Activated naive CD8-positive, alpha-beta T cell treated with anti-CD3 and anti-CD28 coated beads for 36 hours (primary cell): ENCODE data around the gene CELA2B. TPM values are rescaled to one million over a fixed set of nuclear protein-coding genes. Genes with fewer than 3 reads are reported as not detected.
A peak's percentile ranks its signal among the peaks of the same experiment; 100 is the strongest.
"Not testable (repeated sequence)": the region's sequence is repeated elsewhere in the genome, so short reads cannot be mapped to it uniquely, and the experiment has no call there.

ENCODE experiments used
- DNase-seq: peaks from one replicate; pipeline ENCODE4 v3.0.0; 2021
- H3K27ac Mint-ChIP-seq: one replicate; pipeline ENCODE4 v1.8.0; 2022; ENCODE audit warnings: mild to moderate bottlenecking, moderate library complexity, mixed read lengths
- H3K27me3 Mint-ChIP-seq: one replicate; pipeline ENCODE4 v1.8.0; 2022; ENCODE audit warnings: mild to moderate bottlenecking, mixed read lengths
- H3K36me3 Mint-ChIP-seq: one replicate; pipeline ENCODE4 v1.8.0; 2021; ENCODE audit warnings: mild to moderate bottlenecking, mixed read lengths
- H3K4me1 Mint-ChIP-seq: one replicate; pipeline ENCODE4 v1.8.0; 2021; ENCODE audit warnings: mixed read lengths
- H3K4me3 Mint-ChIP-seq: one replicate; pipeline ENCODE4 v1.8.0; 2022; ENCODE audit warnings: mild to moderate bottlenecking, moderate library complexity, mixed read lengths
- H3K9me3 Mint-ChIP-seq: one replicate; pipeline ENCODE4 v1.8.0; 2022; ENCODE audit warnings: mixed read lengths
- total RNA-seq, 2 experiments: library from RNA; stranded (reverse); gene quantifications; one replicate each; pipeline ENCODE4 v1.2.3, GENCODE V29; 2021

Gene CELA2B
- total RNA-seq, 2 experiments from 2014 or later = not detected

DNA sequence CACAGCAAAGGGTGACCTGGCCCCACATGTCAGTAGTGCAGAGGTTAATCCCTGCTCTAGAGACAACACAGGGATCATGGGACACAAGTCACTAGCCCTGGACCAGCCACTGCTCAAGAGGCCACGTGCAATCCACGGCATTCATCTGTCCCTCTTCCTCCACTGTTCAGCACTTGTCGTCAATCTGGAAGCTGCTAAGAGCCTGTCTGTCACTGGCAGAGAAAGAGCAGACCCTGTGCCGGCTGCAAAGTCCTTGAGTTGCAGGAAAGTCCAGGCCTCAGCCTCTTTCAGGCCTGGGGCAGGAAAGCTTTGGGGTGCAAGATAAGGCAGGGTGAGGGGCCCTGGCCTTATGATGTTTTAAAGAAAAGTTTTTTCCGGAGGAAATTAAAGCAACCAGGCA lies 16.7 kb downstream of the CELA2B start:
- Mint-ChIP-seq H3K4me1 (no peaks in the 10 kb centered on the region), H3K36me3 (peaks cover 9% of the 10 kb centered on the region), H3K27ac (no peak overlapping the region), H3K4me3 (no peak overlapping the region), H3K27me3 (no peaks in the 10 kb centered on the region), H3K9me3 (no peaks in the 10 kb centered on the region)
- no peak for DNase-seq

DNA sequence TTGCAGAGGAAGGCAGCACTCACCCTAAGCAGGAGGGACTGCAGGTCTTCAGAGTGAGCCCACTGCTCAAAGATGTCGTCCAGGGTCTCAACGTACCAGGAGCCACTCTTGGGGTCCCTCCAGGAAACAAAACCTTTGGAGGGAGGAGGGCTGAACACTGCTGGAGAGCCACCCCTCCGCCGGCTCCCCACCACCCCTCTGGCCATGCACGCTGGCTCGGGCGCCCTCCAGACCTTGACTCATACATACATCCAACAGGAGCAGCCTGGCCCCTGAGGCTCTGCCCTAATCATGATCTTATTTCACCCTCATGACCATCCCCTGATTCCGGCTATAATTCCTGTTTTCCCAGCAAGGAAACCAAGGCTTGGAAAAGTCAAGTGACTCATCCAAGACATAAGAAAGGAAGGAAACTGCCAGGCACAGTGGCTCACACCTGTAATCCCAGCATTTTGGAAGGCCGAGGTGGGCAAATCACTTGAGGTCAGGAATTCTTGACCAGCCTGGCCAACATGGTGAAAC lies 18.0 kb downstream of the CELA2B start:
- Mint-ChIP-seq H3K27ac (no peak overlapping the region), H3K9me3 (no peaks in the 10 kb centered on the region), H3K36me3 (peaks cover 12% of the 10 kb centered on the region), H3K4me3 (no peak overlapping the region), H3K27me3 (no peaks in the 10 kb centered on the region), H3K4me1 (no peaks in the 10 kb centered on the region)
- no peak for DNase-seq

DNA sequence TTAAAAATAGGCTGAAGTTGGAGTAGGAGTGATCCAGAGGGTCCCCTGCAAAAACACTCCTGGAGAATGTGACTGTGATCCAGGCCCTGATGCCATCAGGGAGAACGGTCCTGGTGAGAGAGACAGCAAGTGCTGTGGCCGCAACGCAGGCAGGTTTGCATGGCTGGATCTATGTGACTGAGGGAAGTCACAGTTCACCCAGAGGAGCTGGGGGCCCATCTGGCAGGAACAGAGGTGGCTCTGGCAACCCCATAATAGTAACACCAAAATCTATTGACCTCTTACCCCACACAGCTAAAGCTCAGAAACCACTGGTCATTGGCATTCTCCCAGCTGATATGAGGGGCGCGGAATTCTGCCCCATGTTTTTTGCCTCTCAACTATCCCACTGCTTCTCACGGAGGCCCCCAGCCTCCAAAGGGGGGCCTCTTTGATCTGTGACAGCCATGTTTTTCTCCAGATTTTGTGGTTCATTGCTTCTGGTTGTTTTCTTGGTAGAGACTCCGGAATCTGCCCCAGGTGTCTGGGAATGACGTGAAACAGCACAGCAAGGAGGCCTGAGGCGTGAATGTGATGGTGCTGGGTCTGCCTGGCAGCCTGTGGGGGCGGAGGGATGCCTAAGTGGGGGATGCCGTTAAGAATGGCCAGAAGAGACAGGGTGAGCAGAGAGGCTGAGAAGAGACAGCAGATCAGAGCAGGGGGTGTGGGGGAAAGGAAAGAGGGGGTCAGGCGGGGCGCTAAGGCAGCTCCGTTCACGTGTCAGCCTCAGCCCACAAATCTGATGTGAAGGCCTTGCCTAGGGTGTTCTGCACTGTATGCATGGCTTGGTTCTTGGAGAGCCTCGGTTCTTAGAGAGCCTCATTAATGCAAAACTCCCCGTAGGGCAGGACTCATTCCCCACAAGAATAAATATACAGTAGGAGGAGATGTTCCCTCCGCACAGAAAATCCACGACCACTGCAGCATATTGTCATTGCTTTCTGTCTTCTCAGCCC lies 24.6 kb downstream of the CELA2B start:
- no peak for DNase-seq
- no peaks in the 10 kb centered on the region for H3K9me3 Mint-ChIP-seq
- no peaks in the 10 kb centered on the region for H3K4me1 Mint-ChIP-seq
- peaks cover 3% of the 10 kb centered on the region for H3K36me3 Mint-ChIP-seq
- H3K27ac Mint-ChIP-seq = no peak overlapping the region
- H3K4me3 Mint-ChIP-seq = no peak overlapping the region
- H3K27me3 Mint-ChIP-seq = no peaks in the 10 kb centered on the region

DNA sequence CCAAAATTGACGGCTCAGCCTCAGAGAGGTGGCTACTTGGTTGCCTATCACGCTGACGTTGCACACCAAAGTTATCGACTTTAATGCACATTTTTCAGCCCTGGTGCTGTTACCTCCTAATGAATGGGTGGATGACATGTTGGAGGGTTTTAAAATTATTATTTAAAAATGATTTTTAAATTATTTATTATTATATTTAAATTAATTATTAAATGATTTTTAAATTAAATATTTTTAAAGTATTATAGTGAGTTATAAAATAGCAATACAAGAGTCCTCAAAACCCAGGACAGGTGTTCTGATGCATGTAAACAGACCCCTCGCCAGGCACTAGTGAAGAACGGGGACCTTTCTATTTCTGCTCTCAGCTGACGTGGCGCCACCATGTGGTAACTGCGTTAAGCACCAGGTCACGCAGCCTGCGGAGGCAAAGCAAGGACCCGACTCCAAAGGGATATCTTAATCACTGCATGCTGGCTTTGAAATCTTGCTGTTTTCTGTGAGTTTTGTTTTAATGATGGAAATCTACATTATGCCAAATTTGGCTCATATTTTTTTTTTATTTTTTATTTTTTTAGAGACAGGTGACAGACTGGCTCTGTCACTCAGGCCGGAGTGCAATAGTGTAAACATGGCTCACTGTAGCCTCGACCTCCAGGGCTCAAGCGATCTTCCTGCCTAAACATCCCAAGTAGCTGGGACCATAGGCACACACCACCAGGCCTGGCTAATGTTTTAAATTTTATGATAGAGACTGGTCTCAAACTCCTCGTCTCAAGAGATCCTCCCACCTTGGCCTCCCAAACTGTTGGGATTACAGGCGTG lies 25.5 kb downstream of the CELA2B start:
- H3K36me3 Mint-ChIP-seq = peaks cover 3% of the 10 kb centered on the region
- H3K4me3 Mint-ChIP-seq = no peak overlapping the region
- H3K27ac Mint-ChIP-seq = no peak overlapping the region
- no peaks in the 10 kb centered on the region for H3K9me3 Mint-ChIP-seq
- peak; percentile 49 for DNase-seq
- H3K27me3 Mint-ChIP-seq = no peaks in the 10 kb centered on the region
- H3K4me1 Mint-ChIP-seq = no peaks in the 10 kb centered on the region

DNA sequence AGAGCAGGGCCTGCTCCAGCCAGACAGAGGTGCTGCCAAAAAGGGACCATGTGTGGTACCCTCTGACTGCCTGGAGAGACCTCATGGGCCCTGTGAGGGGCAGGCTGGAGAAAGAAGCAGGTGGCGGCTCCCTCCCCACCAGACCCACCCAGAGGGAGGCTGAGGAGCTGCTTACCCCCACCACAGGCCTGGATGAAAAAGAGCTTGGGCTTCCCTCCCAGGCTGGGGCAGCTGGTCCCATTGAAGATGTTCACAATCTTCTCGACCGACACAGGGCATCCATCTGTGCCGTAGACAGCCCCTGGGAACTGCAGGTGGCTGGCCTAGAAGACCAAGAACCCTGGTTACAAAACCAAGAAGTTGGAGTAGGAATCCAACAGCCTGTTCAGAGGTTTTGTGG lies 28.5 kb downstream of the CELA2B start:
- Mint-ChIP-seq H3K4me3 (no peak overlapping the region), H3K27ac (no peak overlapping the region), H3K9me3 (no peaks in the 10 kb centered on the region), H3K4me1 (no peaks in the 10 kb centered on the region), H3K27me3 (no peaks in the 10 kb centered on the region), H3K36me3 (no peaks in the 10 kb centered on the region)
- no peak for DNase-seq

DNA sequence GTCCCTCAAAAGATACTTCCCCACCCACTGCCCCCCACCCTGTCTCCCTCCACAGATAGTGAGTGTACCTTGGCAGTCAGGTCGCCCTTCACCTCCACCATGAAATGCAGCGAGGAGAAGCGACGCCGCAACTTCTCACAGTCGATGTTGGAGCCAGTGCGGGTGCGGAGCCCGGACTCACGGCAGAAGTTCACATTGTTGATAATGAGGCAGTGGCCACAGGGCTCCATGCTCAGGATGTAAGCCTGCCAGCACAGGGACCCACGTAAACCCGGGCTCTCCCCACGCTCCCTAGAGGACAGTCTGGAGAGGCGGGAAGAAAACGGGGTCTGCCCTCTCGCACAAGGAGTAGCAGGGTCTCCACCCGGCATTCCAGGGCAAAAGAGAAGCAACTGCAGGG lies 30.9 kb downstream of the CELA2B start:
- Mint-ChIP-seq H3K27ac (no peak overlapping the region), H3K4me3 (no peak overlapping the region), H3K36me3 (no peaks in the 10 kb centered on the region), H3K9me3 (no peaks in the 10 kb centered on the region), H3K27me3 (no peaks in the 10 kb centered on the region), H3K4me1 (no peaks in the 10 kb centered on the region)
- DNase-seq = no peak

DNA sequence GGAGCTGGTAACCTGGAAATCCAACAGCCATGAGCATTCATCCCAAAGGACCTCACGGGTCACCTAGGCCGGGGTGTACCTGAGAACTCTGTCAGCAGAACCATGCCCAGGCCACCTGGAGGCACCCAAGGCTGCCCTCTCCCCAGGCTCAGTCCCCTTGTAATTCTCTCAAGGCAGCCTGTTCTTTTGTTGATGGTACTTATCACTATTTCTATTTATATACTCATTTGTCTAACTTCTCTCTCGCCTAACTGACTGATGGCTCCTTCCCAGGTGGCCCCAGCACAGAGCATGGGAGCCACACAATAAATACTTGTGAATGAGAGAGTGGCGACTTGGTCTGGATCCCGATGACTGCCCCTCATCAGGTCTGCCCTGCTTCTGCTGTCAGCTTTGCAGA lies 31.4 kb downstream of the CELA2B start:
- no peaks in the 10 kb centered on the region for H3K36me3 Mint-ChIP-seq
- H3K27me3 Mint-ChIP-seq = no peaks in the 10 kb centered on the region
- no peaks in the 10 kb centered on the region for H3K4me1 Mint-ChIP-seq
- no peak overlapping the region for H3K27ac Mint-ChIP-seq
- no peak overlapping the region for H3K4me3 Mint-ChIP-seq
- no peak for DNase-seq
- H3K9me3 Mint-ChIP-seq = no peaks in the 10 kb centered on the region

DNA sequence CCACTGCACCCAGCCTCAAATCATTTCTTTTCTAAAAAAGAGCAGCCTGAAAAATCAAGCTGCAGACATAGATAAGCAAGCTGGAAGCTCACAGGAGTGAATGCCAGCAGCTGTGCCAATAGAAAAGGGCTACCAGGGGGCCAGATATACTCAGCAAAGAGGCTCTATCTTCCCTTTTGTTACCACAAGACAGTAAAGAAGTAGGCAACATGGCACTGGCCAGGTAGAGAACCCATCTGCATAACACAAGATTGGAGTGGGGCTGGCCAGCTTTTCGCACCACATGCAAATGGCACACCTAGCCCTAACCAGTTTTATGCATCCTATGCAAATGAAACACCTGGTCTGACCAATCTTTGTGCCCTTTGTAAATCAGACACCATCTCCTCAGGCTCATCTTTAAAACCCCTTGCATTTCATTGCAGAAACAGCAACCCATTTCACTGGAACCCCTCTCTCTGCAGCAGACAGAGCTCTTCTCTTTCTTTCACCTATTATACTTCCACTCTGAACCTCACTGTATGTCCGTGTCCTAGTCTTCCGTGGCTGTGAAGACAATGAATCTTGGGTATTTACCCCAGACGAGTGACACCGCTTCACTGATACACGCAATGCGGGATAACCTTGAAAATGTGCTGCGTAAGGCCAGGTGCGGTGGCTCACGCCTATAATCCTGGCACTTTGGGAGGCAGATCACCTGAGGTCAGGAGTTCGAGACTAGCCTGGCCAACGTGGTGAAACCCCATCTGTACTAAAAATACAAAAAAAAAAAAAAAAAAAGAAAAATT lies 33.0 kb downstream of the CELA2B start:
- Mint-ChIP-seq H3K27ac (no peak overlapping the region), H3K27me3 (no peaks in the 10 kb centered on the region), H3K4me1 (no peaks in the 10 kb centered on the region), H3K9me3 (no peaks in the 10 kb centered on the region), H3K4me3 (no peak overlapping the region), H3K36me3 (no peaks in the 10 kb centered on the region)
- DNase-seq = no peak

DNA sequence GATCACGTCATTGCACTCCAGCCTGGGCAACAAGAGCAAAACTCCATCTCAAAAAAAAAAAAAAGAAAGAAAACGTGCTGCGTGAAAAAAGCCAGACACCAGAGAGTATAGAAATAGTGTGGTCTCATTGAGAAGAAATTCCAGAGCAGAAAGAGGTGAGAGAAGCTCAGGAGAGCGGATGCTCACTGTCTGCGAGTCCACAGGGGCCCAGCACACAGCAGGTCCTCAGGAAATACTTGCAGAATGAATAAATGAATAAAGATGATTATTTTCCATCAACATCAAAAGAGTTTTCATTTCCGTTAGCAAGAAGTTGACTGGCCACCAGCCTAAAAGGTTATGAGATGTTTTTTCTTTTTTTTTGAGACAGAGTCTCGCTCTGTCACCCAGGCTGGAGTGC lies 33.7 kb downstream of the CELA2B start:
- H3K4me1 Mint-ChIP-seq = no peaks in the 10 kb centered on the region
- H3K4me3 Mint-ChIP-seq = no peak overlapping the region
- H3K27me3 Mint-ChIP-seq = no peaks in the 10 kb centered on the region
- no peaks in the 10 kb centered on the region for H3K9me3 Mint-ChIP-seq
- H3K36me3 Mint-ChIP-seq = no peaks in the 10 kb centered on the region
- DNase-seq = no peak
- H3K27ac Mint-ChIP-seq = no peak overlapping the region

DNA sequence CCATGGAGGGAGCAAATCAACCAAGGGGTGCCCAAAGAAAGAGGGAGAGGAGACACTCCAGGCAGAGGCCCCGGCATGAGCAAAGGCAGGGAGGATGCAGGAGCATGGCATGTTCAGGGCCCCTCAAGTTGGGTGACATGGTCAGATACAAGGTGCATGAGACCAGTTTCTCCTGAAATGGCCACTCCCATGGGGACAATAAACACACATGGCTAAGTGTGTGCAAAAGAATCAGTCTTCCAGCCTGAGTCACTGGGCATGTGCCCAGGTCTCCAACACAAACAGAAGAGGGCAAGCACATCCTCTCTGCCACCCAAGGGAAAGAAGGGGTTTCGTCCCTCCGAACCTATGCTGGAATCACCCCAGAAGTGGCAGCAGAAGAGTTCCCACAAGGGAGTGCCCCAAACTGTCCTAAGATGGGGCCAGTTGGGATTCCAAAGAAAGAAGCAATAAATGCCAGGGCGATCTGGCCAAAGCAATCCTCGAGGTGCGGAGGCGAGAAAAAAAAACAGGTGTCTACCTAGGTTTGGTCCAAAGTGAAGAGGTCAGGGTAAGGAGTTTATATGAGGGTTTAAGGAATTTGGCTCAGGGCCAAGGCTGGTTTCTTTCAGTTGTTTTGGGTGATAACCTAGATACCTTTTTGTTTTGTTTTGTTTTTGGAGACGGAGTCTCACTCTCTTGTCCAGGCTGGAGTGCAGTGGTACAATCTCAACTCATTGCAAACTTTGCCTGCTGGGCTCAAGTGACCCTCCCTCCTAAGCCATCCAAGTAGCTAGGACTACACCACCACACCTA lies 34.9 kb downstream of the CELA2B start:
- Mint-ChIP-seq H3K27ac (no peak overlapping the region), H3K4me3 (no peak overlapping the region)

DNA sequence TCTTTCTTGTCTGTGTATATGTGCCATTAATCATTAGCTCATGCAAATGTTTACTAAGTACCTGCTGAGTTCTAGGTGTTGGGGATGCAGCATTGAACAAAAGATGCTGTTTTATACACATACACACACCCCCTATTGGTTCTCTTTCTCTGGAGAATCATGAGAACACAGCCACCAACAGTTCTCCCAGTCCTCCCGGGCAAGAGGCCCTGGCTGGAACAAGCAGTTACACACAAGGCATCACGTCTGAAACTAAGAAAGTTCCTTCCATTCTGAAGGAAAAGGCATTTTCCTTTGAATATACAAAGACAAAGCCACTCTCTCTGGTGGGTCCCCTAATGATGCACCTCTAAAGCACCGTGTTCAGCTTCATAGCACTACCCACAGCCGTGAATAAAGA lies 37.3 kb downstream of the CELA2B start:
- peaks cover 9% of the 10 kb centered on the region for H3K4me1 Mint-ChIP-seq
- H3K4me3 Mint-ChIP-seq = no peak overlapping the region
- H3K27me3 Mint-ChIP-seq = no peaks in the 10 kb centered on the region
- peaks cover 8% of the 10 kb centered on the region for H3K36me3 Mint-ChIP-seq
- DNase-seq = no peak
- H3K9me3 Mint-ChIP-seq = no peaks in the 10 kb centered on the region
- no peak overlapping the region for H3K27ac Mint-ChIP-seq

More for the DNA sequence above, 34.9 kb downstream of the CELA2B start:
- H3K4me1 Mint-ChIP-seq = peaks cover 9% of the 10 kb centered on the region
- no peak for DNase-seq
- H3K9me3 Mint-ChIP-seq = no peaks in the 10 kb centered on the region
- peaks cover 3% of the 10 kb centered on the region for H3K36me3 Mint-ChIP-seq
- H3K27me3 Mint-ChIP-seq = no peaks in the 10 kb centered on the region

DNA sequence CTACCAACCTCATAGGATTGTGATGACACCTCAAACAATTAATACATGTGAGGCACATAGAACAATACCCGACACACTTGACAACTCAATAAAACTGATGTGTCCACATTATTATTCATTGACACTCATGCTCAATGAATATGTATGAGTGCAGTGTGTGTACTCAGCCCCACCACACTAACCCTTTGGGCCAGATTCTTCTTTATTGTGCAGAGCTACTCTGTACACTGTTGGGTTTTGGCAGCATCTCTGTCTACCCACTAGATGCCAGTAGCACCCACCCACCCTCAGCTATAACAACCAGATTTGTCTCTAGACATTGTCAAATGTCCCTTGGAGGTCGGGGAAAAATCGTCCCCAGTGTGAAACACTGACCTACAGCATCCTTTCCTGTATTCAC lies 38.0 kb downstream of the CELA2B start:
- no peak overlapping the region for H3K27ac Mint-ChIP-seq
- peaks cover 9% of the 10 kb centered on the region for H3K4me1 Mint-ChIP-seq

DNA sequence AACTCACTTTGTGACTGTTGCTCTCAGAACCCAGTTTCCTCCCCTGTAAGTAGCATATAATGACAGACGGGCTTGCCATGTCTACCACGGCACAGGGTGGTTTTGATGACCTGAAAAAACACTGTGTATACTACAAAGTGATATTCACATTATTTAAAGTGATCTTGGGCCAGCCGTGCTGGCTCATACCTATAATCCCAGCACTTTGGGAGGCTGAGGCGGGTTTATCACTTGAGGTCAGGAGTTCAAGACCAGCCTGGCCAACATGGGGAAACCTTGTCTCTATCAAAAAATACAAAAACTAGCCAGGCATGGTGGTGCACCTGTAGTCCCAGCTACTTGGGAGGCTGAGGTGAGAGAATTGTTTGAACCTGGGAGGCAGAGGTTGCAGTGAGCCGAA lies 38.7 kb downstream of the CELA2B start:
- H3K4me1 Mint-ChIP-seq, H3K27me3 Mint-ChIP-seq, H3K9me3 Mint-ChIP-seq, DNase-seq, H3K36me3 Mint-ChIP-seq, H3K4me3 Mint-ChIP-seq: not testable (repeated sequence)
- peak overlapping the region; percentile 16 for H3K27ac Mint-ChIP-seq

More for the DNA sequence above, 38.0 kb downstream of the CELA2B start:
- no peaks in the 10 kb centered on the region for H3K27me3 Mint-ChIP-seq
- no peaks in the 10 kb centered on the region for H3K9me3 Mint-ChIP-seq
- peaks cover 8% of the 10 kb centered on the region for H3K36me3 Mint-ChIP-seq
- DNase-seq = no peak
- no peak overlapping the region for H3K4me3 Mint-ChIP-seq

DNA sequence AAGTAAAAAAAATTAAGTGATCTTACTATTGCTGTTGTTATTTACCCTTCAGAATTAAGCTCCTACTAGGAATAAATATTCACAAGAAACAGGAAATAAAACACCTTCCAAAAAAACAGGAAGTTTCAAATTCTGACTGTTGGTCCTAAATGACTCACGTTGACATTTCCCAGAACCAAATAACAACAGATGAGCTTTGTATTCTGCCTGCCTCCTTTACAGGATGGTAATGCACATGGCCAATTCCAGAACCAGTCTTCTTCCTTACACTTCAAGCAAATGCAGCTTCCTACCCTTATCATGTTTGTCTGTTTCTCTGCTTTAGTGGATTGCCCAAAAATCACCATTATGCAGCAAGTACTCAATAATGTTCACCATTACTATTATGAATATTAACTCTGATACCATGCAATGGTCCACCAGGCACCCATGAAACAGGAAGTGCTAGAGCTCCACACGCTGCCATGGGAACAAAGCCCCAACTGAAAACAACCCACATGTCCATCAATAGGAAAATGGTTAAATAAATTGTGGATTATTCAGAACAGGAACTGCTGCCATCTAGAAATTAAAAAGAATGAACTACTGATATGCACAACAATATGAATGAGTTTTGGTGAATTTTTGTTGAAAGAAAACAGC lies 39.2 kb downstream of the CELA2B start:
- Mint-ChIP-seq H3K36me3 (peaks cover 8% of the 10 kb centered on the region), H3K27ac (peak overlapping the region; percentile 70), H3K27me3 (no peaks in the 10 kb centered on the region), H3K9me3 (no peaks in the 10 kb centered on the region), H3K4me1 (peaks cover 9% of the 10 kb centered on the region), H3K4me3 (no peak overlapping the region)
- DNase-seq = no peak
